Peyer's patch (tissue), 4 donors: Measurements from ENCODE around the gene KRTAP19-1. TPM values are rescaled to one million over a fixed set of nuclear protein-coding genes. Genes with fewer than 3 reads are reported as not detected.
"Not testable (repeated sequence)": the region's sequence is repeated elsewhere in the genome, so short reads cannot be mapped to it uniquely, and the experiment has no call there.

Experiments used
- DNase-seq, 3 donors: peaks; one replicate each; pipeline ENCODE4 v3.0.0-alpha.2; 2017 to 2019
- H3K27ac ChIP-seq, 4 donors: fragments of 200-600 bp; sonication (generic); one replicate each; pipeline ENCODE4 v1.5.1; 2016 to 2019
- H3K27me3 ChIP-seq, 2 donors: fragments of 200-600 bp; sonication (generic); one replicate each; pipeline ENCODE4 v1.5.1; 2019
- H3K36me3 ChIP-seq, 3 donors: fragments of 200-600 bp; sonication (generic); one replicate each; pipeline ENCODE4 v1.5.1; 2016 to 2019
- H3K4me1 ChIP-seq, 4 donors: fragments of 200-600 bp; sonication (generic); one replicate each; pipeline ENCODE4 v1.5.1; 2016 to 2019
- H3K4me3 ChIP-seq, 4 donors: fragments of 200-600 bp; sonication (generic); 1 replicate in 3 of 4; 2 replicates in 1 of 4; pipeline ENCODE4 v1.5.1; 2016 to 2019; ENCODE audit warnings: mild to moderate bottlenecking in 1 of 4
- H3K9me3 ChIP-seq, 4 donors: fragments of 200-600 bp; sonication (generic); one replicate each; pipeline ENCODE4 v1.5.1; 2016 to 2019; ENCODE audit warnings: mild to moderate bottlenecking in 1 of 4
- POLR2A ChIP-seq, 2 donors: fragments of 450-650 bp; IDR thresholded peaks; one replicate each; pipeline ENCODE4 v1.5.1; 2017; ENCODE audit warnings: antibody characterized with exemption in 2 of 2, mild to moderate bottlenecking in 2 of 2, moderate library complexity in 2 of 2
- total RNA-seq, 4 donors: library from RNA; depleted of rRNA; stranded (reverse); fragments of >200 nt; gene quantifications; one replicate each; pipeline ENCODE4 v1.1.0, GENCODE V29; 2016
- TF ChIP-seq, protein P1 (sequence below), 6 experiments: fragments of 450-650 bp in 4 of 6; fragments of 200-600 bp in 2 of 6; sonication (generic) in 1 of 6; IDR thresholded peaks; one replicate each; pipeline ENCODE4 v1.5.1; 2017 to 2019; ENCODE audit warnings: antibody characterized with exemption in 6 of 6, mild to moderate bottlenecking in 3 of 6, moderate library complexity in 1 of 6

Gene KRTAP19-1
- not detected for total RNA-seq

DNA sequence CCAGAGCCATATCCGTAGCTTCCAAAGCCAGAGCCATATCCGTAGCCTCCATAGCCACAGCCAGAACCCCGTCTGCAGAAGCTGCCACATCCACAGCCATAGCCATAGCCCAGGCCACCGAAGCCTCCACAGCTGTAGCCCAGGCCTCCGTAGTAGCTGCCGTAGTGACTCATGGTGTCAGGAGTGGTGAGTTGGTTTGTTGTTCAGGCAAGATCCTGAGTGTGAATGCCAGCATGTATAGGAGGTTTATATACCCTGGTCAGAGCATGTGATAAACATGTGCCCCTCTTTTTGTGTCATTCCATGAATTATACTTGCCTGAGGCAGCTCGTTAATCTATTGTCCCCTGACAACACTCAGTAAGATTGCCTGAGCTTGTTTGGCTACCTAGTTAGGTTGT, at the start of gene KRTAP19-1:
Gene KRTAP19-1 (minus strand): TSS at position 223 of the 400 bp plus-strand sequence. CDS start 50 bp downstream, at position 173.
- DNase-seq = no peak

DNA sequence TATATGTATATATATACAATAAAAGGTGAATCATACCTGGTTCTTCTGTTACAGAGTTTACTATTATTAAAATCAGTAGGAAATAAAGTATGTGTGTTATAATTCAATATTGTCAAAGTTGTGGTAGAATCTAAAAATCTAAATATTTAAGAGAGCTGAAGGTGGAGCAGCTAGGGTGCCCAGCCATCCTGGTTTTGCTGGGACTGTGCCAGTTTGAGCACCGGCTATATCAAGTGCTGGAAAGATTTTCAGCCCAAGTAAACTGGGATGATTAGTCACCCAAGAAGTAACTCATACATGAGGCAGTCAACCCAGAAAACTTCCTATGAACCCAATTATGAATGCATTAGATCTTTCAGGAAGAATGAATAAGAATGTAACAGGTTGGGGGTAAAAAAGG, 38.7 kb upstream of the KRTAP19-1 start:
- Histone ChIP-seq H3K36me3 (no peaks in the 10 kb centered on the region), H3K4me3 (no peak overlapping the region), H3K9me3 (no peaks in the 10 kb centered on the region), H3K27me3 (no peaks in the 10 kb centered on the region), H3K4me1 (no peaks in the 10 kb centered on the region), H3K27ac (no peak overlapping the region)
- no peak for DNase-seq
- TF ChIP-seq, protein P1, sequence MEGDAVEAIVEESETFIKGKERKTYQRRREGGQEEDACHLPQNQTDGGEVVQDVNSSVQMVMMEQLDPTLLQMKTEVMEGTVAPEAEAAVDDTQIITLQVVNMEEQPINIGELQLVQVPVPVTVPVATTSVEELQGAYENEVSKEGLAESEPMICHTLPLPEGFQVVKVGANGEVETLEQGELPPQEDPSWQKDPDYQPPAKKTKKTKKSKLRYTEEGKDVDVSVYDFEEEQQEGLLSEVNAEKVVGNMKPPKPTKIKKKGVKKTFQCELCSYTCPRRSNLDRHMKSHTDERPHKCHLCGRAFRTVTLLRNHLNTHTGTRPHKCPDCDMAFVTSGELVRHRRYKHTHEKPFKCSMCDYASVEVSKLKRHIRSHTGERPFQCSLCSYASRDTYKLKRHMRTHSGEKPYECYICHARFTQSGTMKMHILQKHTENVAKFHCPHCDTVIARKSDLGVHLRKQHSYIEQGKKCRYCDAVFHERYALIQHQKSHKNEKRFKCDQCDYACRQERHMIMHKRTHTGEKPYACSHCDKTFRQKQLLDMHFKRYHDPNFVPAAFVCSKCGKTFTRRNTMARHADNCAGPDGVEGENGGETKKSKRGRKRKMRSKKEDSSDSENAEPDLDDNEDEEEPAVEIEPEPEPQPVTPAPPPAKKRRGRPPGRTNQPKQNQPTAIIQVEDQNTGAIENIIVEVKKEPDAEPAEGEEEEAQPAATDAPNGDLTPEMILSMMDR (IDR thresholded peaks at IDR 0.05) = no peak
- TF ChIP-seq POLR2A (IDR thresholded peaks at IDR 0.05) = no peak

More for the DNA sequence above, at the start of gene KRTAP19-1:
- no peak within 1 kb of the TSS for H3K4me3 ChIP-seq
- no peaks in the 10 kb centered on the region for H3K9me3 ChIP-seq
- H3K27me3 ChIP-seq = no peaks in the 10 kb centered on the region
- no peaks in the 10 kb centered on the region for H3K36me3 ChIP-seq
- no peaks in the 10 kb centered on the region for H3K4me1 ChIP-seq
- TF ChIP-seq POLR2A (IDR thresholded peaks at IDR 0.05) = no peak
- TF ChIP-seq, protein P1 (IDR thresholded peaks at IDR 0.05) = no peak
- H3K27ac ChIP-seq = no peak within 1 kb of the TSS

DNA sequence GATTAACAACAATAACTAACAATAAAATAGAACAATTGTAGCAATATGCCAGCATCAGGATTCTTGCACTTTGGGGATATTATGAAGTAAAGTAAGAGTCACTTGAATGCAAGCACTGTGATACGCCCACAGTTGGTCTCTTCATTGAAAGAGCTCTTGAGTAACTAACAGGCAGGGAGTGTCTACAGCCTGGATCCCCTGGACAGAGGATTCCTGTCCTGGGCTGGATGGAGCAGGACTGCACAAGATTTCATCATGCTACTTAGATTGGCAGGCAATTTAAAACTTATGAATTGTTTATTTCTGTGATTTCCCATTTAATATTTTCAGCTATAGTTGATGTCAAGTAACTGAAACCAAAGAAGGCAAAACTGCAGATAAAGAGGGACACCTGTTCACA, 35.5 kb upstream of the KRTAP19-1 start:
- Histone ChIP-seq H3K27me3 (no peaks in the 10 kb centered on the region), H3K4me3 (no peak overlapping the region), H3K4me1 (no peaks in the 10 kb centered on the region), H3K36me3 (no peaks in the 10 kb centered on the region), H3K27ac (no peak overlapping the region), H3K9me3 (no peaks in the 10 kb centered on the region)
- no peak for DNase-seq
- TF ChIP-seq, protein P1 (IDR thresholded peaks at IDR 0.05) = no peak
- TF ChIP-seq POLR2A (IDR thresholded peaks at IDR 0.05) = no peak

DNA sequence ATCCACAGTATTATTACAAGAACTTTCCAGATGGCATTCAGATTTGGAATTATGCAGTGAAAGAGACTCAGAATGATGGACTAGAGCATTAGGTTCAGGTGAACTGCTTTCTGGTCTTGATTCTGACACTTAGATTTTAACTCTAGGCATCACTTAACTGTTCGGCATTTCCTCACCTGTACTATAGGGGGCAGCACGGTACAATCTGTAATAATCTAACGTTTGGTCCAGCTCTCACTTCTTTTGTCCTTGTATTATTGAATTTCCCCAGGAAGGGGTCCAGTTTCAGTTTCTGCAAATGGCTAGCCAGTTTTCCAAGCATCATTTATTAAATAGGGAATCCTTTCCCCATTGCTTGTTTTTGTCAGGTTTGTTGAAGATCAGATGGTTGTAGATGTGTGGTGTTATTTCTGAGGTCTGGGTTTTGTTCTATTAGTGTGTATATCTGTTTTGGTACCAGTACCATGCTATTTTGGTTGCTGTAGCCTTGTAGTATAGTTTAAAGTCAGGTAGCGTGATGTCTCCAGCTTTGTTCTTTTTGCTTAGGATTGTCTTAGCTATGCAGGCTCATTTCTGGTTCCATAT, 25.5 kb upstream of the KRTAP19-1 start:
- not testable (repeated sequence) for H3K9me3 ChIP-seq, H3K27me3 ChIP-seq, H3K4me1 ChIP-seq, H3K36me3 ChIP-seq, DNase-seq, H3K27ac ChIP-seq, H3K4me3 ChIP-seq

DNA sequence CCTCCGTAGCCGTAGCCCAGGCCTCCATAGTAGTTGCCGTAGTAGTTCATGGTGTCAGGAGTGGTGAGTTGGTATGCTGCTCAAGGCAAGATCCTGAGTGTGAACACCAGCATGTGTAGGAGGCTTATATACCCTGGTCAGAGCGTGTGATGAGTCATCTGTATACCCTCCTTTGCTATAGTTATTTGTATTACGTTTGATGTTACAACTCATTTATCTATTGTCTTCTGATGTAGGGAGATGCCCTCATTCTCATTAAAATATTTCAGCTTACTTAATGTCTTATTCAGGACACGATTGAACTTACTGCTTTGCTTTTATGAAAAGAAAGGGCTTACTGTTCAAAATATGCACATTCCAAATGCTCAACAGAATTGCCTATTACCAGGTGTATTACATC, 21.9 kb upstream of the KRTAP19-1 start, which contains the start of gene KRTAP19-5:
Gene KRTAP19-5 (minus strand): TSS at position 101 of the 400 bp plus-strand sequence. CDS start 51 bp downstream, at position 50.
- no peak within 1 kb of the TSS for H3K4me3 ChIP-seq
- TF ChIP-seq, protein P1 (IDR thresholded peaks at IDR 0.05) = no peak
- no peak for TF ChIP-seq POLR2A (IDR thresholded peaks at IDR 0.05)
- H3K9me3 ChIP-seq = no peaks in the 10 kb centered on the region
- no peaks in the 10 kb centered on the region for H3K27me3 ChIP-seq
- H3K27ac ChIP-seq = no peak within 1 kb of the TSS
- H3K36me3 ChIP-seq = no peaks in the 10 kb centered on the region
- no peak for DNase-seq
- no peaks in the 10 kb centered on the region for H3K4me1 ChIP-seq

DNA sequence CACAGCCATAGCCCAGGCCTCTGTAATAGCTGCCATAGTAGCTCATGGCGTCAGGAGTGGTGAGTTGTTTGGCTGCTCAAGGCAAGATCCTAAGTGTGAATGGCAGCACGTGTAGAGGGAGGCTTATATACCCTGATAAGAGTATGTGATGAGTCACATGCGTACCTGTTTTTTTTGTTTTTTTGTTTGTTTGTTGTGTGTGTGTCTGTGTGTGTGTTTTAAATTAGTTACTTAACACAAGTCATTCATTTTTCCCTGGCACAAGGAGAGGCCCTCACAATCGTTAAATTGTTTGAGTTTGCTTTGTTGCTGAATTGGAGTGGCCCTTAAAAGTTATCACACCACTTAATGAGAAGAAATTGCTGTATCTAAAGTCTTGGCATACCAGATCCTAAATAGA, 16.9 kb upstream of the KRTAP19-1 start, which contains the start of gene KRTAP19-4:
Gene KRTAP19-4 (minus strand): TSS at position 101 of the 400 bp plus-strand sequence. CDS start 55 bp downstream, at position 46.
- TF ChIP-seq, protein P1 (IDR thresholded peaks at IDR 0.05) = no peak
- TF ChIP-seq POLR2A (IDR thresholded peaks at IDR 0.05) = no peak
- Histone ChIP-seq H3K27ac (no peak within 1 kb of the TSS), H3K9me3 (no peaks in the 10 kb centered on the region), H3K4me3 (no peak within 1 kb of the TSS), H3K27me3 (no peaks in the 10 kb centered on the region), H3K36me3 (no peaks in the 10 kb centered on the region), H3K4me1 (no peaks in the 10 kb centered on the region)
- no peak for DNase-seq
